Prostate gland (tissue), 2 donors: Measurements from ENCODE around the gene RYK. TPM values are rescaled to one million over a fixed set of nuclear protein-coding genes. Genes with fewer than 3 reads are reported as not detected.
A peak's percentile ranks its signal among the peaks of the same experiment; 100 is the strongest.
"Not testable (repeated sequence)": the region's sequence is repeated elsewhere in the genome, so short reads cannot be mapped to it uniquely, and the experiment has no call there.

ENCODE experiments used
- DNase-seq: peaks from one replicate; pipeline ENCODE4 v3.0.0-alpha.2; 2019; ENCODE audit warnings: low spot score
- H3K27ac ChIP-seq, 2 donors: fragments of 200-600 bp; sonication (generic); 2 replicates each; pipeline ENCODE4 v1.5.1; 2017 to 2019
- H3K27me3 ChIP-seq: fragments of 200-600 bp; sonication (generic); replicated peaks from 2 replicates; pipeline ENCODE4 v1.5.1; 2019; ENCODE audit not compliant: insufficient read depth
- H3K36me3 ChIP-seq, 2 donors: fragments of 200-600 bp; sonication (generic); 1 replicate in 1 of 2; 2 replicates in 1 of 2; pipeline versions ENCODE4 v1.5.1 to v1.8.1; 2017 to 2019
- H3K4me1 ChIP-seq: fragments of 200-600 bp; sonication (generic); replicated peaks from 2 replicates; pipeline ENCODE4 v1.5.1; 2019
- H3K4me3 ChIP-seq, 2 donors: fragments of 200-600 bp; sonication (generic); 2 replicates each; pipeline ENCODE4 v1.5.1; 2017 to 2019
- H3K9me3 ChIP-seq: fragments of 200-600 bp; sonication (generic); 2 replicates; pipeline ENCODE4 v1.5.1; 2017
- POLR2A ChIP-seq: fragments of 450-650 bp; IDR thresholded peaks from one replicate; pipeline ENCODE4 v1.6.1; 2016; ENCODE audit warnings: antibody characterized with exemption, mild to moderate bottlenecking
- POLR2AphosphoS5 ChIP-seq: sonication (generic); formaldehyde crosslinking; IDR thresholded peaks from one replicate; pipeline ENCODE4 v1.6.1; 2017; ENCODE audit warnings: antibody characterized with exemption
- WGBS: methylation state at CpG from one replicate; pipeline ENCODE4 v1.1.5; 2018; 5-methylcytosine and 5-hydroxymethylcytosine counted together
- intact Hi-C: fragments of 100-400 bp; cut with DNase I; formaldehyde crosslinking; loops from one replicate; pipeline ENCODE4 v1.14.2; 2022
- total RNA-seq, 2 donors: library from RNA; depleted of rRNA; stranded (reverse); fragments of >200 nt; gene quantifications; one replicate each; pipeline ENCODE4 v1.1.0, GENCODE V29; 2016
- TF ChIP-seq, protein P1 (sequence below), 4 experiments: fragments of 200-600 bp in 2 of 4; fragments of 450-650 bp in 2 of 4; sonication (generic) in 2 of 4; IDR thresholded peaks; 1 replicate in 3 of 4; 2 replicates in 1 of 4; pipeline ENCODE4 v1.5.1; 2016 to 2019; ENCODE audit warnings: antibody characterized with exemption in 4 of 4, mild to moderate bottlenecking in 2 of 4, moderate library complexity in 2 of 4

The RYK gene
- total RNA-seq, 2 donors from 2014 or later, result 61.6 to 95.8 TPM

DNA sequence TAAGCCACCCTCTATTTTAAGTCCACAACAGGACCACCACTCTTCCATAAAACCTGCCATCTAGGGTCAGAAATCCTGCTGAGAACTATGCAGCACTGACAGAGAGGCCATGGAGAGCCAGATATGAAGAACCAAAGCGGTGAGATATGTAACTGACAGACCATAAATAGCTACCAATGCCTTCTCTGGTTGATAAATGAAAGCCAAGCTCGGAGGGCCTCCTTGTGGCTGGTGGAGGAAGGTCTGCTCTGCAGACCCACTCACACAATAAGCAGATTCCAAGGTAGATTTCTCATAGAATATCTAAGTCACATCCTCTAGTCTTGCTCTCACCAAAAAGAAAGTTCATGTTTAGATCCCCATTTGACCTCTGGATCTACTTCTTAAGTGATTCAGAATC is 38.9 kb downstream of the RYK start:
- intact Hi-C loops, result loop anchor here (2.0 to 10.0 kb wide), 5 partner anchors 87 to 387 kb away; no protein-coding TSS in a partner anchor
- no peaks in the 10 kb centered on the region for H3K36me3 ChIP-seq
- TF ChIP-seq POLR2A (no peak), POLR2AphosphoS5 (no peak)
- TF ChIP-seq, protein P1, sequence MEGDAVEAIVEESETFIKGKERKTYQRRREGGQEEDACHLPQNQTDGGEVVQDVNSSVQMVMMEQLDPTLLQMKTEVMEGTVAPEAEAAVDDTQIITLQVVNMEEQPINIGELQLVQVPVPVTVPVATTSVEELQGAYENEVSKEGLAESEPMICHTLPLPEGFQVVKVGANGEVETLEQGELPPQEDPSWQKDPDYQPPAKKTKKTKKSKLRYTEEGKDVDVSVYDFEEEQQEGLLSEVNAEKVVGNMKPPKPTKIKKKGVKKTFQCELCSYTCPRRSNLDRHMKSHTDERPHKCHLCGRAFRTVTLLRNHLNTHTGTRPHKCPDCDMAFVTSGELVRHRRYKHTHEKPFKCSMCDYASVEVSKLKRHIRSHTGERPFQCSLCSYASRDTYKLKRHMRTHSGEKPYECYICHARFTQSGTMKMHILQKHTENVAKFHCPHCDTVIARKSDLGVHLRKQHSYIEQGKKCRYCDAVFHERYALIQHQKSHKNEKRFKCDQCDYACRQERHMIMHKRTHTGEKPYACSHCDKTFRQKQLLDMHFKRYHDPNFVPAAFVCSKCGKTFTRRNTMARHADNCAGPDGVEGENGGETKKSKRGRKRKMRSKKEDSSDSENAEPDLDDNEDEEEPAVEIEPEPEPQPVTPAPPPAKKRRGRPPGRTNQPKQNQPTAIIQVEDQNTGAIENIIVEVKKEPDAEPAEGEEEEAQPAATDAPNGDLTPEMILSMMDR (IDR thresholded peaks at IDR 0.05), result peak in 3 of 4 experiments; percentile 48 to 67 (median 61)
- no peaks in the 10 kb centered on the region for H3K9me3 ChIP-seq
- no peak for DNase-seq
- no peak overlapping the region for H3K27ac ChIP-seq
- no peaks in the 10 kb centered on the region for H3K27me3 ChIP-seq
- H3K4me3 ChIP-seq, result no peak overlapping the region
- WGBS, result 39% methylated on average over 2 of the region's 2 CpGs
- H3K4me1 ChIP-seq, result no peaks in the 10 kb centered on the region

DNA sequence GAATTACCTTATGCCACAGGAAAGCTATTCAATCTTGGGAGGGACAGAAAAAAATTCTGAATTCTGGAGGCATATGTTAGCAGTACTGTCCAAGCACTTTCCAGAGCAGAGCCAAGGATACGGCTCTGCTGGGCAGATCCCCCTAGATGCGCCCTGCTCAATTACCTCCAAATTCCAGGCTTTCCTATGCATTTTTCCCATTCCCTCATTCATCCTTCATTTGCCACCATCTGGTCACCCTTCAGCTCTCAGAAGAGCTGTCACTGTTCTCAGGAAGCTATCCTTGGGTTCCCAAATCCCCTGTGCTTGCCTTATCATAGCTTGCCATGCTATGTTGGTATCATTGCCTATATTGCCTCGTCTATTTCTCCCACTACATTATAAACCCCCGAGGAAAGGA is 45.2 kb downstream of the RYK start:
- TF ChIP-seq POLR2AphosphoS5, result no peak
- Histone ChIP-seq H3K36me3 (no peaks in the 10 kb centered on the region), H3K9me3 (no peaks in the 10 kb centered on the region), H3K27me3 (no peaks in the 10 kb centered on the region), H3K27ac (no peak overlapping the region), H3K4me3 (no peak overlapping the region), H3K4me1 (no peaks in the 10 kb centered on the region)
- 95% methylated on average over 4 of the region's 4 CpGs for WGBS
- DNase-seq, result no peak
- intact Hi-C loops, result no loop called here

DNA sequence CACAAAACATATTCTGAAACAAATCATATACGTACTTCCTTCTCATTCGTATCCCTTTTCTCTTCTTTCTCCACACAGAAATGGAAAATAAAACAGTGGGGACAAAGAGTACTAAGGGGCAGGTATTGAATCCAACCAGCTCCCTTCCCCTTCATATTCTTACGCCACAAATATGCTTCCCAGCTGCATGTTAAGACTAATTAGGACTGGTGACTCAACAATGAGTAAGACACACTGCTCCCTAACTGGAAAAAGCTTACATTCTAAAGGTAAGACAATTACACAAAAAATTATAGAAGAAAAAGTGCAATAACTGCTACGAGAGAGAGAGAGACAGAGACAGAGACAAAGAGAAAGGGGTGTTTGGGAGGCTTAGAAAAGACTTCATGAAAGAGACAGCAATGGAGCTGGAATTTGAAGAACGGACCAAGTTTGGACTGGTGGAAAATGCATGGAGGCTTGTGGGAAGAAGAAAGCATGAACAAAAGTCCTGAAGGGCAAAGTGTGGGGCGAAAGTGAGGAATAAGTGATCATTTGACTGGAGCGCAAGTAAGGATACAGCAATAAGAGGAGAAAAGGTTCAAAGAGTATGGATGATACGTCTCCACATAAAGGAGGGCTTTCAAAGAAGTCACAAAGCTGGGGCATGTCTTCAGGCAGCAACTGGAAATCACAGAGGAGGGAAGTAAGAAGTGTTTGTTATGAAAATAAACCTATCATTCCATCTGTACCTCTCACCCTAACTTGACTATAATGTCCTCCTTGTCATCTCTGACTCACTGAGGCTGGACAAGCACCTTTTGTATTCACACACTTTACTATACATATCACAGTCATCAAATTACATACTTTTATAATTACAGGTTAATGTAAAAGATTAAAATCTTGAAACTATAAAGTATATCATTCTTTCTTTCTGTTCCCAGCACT is 49.2 kb downstream of the RYK start:
- no peaks in the 10 kb centered on the region for H3K36me3 ChIP-seq
- no peaks in the 10 kb centered on the region for H3K4me1 ChIP-seq
- 90% methylated on average over 8 of the region's 8 CpGs for WGBS
- no peak for DNase-seq
- H3K4me3 ChIP-seq, result no peak overlapping the region
- H3K27ac ChIP-seq, result no peak overlapping the region
- intact Hi-C loops, result no loop called here
- no peaks in the 10 kb centered on the region for H3K27me3 ChIP-seq
- TF ChIP-seq POLR2A (no peak), POLR2AphosphoS5 (no peak)
- TF ChIP-seq, protein P1 (IDR thresholded peaks at IDR 0.05), result no peak
- no peaks in the 10 kb centered on the region for H3K9me3 ChIP-seq

DNA sequence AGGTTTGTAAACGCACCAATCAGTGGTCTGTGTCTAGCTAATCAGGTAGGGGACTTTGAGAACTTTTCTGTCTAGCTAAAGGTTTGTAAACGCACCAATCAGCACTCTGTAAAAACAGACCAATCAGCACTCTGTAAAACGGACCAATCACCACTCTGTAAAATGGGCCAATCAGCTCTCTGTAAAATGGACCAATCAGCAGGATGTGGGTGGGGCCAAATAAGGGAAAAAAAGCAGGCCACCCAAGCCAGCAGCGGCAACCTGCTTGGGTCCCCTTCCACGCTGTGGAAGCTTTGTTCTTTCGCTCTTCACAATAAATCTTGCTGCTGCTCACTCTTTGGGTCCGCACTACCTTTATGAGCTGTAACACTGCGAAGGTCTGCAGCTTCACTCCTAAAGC is 50.8 kb downstream of the RYK start:
- H3K4me1 ChIP-seq, H3K9me3 ChIP-seq, intact Hi-C loops, DNase-seq, H3K36me3 ChIP-seq, H3K4me3 ChIP-seq, H3K27me3 ChIP-seq, H3K27ac ChIP-seq: not testable (repeated sequence)
- WGBS, result 94% methylated on average over 7 of the region's 8 CpGs

DNA sequence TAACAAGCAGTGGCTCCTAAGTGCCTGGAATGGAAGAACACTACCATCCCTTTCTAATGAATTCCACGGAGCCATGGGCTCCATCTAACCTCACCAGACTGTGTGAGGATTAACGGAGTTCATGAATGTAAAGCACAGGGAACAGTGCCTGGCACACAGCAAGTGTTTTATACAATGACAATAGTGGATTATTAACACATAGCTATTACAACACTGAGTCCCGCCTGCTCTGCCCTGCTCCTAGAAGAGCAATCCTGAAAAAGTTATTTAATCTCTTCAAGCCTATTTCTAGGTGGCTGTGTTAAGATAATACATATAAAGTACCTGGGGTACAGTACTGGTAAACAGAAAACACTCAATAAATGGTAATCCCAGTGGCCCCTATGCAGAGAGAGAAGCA is 51.4 kb downstream of the RYK start:
- no peak overlapping the region for H3K4me3 ChIP-seq
- H3K9me3 ChIP-seq, result no peaks in the 10 kb centered on the region
- H3K36me3 ChIP-seq, result no peaks in the 10 kb centered on the region
- no peak overlapping the region for H3K27ac ChIP-seq
- WGBS, result 64% methylated on average over 3 of the region's 3 CpGs
- H3K27me3 ChIP-seq, result no peaks in the 10 kb centered on the region
- intact Hi-C loops, result no loop called here
- TF ChIP-seq, protein P1 (IDR thresholded peaks at IDR 0.05), result no peak
- TF ChIP-seq POLR2A, result no peak
- TF ChIP-seq POLR2AphosphoS5, result no peak
- H3K4me1 ChIP-seq, result no peaks in the 10 kb centered on the region
- DNase-seq, result no peak

DNA sequence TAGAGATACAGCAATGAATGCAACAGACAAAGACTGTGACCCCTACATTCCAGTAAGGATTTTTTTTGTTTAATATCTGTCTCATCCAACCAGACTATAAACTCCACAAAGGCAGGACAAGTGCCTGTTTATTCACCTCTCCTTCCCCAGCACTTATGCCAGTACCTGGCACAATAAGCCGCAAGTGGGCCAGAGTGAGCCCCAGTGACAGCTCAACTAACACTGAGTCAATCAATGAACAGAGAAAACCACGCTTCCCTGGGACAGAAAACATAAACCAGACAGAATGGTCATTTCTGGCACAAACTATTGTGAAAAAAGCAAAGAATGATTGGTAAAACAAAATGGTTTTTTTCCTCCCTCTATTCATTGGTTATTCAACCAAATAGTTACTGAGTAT is 52.2 kb downstream of the RYK start:
- WGBS, result 88% methylated on average over 2 of the region's 2 CpGs
- no peaks in the 10 kb centered on the region for H3K9me3 ChIP-seq
- intact Hi-C loops, result no loop called here
- no peak for DNase-seq
- H3K27ac ChIP-seq, result no peak overlapping the region
- no peaks in the 10 kb centered on the region for H3K36me3 ChIP-seq
- H3K4me3 ChIP-seq, result no peak overlapping the region
- no peaks in the 10 kb centered on the region for H3K27me3 ChIP-seq
- no peaks in the 10 kb centered on the region for H3K4me1 ChIP-seq
- TF ChIP-seq, protein P1 (IDR thresholded peaks at IDR 0.05), result no peak
- TF ChIP-seq POLR2A, result no peak
- TF ChIP-seq POLR2AphosphoS5, result no peak
